CD4-positive, alpha-beta T cell treated with Interleukin-21 for 1 hour (primary cell): ENCODE data around the gene ADAMTS15.

Experiments
- DNase-seq: peaks from one replicate; pipeline ENCODE4 v3.0.0-alpha.2; 2020

ADAMTS15 gene

DNA sequence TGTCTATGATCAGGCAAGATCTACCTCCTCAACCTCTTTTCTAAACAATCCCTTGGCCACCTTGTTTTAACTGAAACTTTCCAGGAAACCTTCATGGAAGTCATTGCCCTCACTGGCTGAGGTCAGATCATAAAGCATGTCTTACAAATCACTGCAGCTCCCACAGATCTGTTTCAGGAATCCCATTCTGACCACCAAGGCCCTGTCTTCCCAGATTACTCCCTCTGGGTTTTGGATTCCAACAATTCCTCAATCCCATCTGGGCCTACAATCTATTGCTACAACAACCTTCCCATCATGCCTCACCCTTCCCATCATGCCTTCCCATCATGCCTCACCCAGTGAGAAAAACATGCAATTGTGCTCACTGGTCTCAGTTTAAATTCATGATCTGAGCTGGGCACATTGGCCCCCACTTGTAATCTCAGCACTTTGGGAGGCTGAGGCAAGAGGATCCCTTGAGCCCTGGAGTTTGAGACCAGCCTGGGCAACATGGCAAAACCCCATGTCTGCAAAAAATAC lies 15.9 kb downstream of the ADAMTS15 start:
- DNase-seq, result no peak

DNA sequence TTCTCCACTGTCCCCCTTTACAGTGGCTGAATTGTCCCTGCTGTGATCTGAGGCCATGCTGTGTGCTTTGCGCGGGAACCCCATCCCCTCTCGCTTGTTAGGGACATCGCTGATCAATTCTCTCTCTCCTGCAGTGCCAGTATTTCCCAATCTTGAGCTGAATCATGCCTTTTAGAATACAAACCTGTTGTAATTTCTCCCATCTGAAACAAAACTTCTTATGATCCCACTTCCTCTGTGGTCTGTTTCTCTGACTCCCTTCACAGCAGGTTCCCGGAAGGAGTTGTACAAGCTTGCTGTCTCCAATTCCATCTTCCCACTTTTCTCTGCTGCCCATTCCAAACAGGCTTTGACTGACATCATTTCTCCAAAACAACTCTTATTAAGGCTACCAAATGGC lies 16.8 kb downstream of the ADAMTS15 start:
- DNase-seq, result no peak

DNA sequence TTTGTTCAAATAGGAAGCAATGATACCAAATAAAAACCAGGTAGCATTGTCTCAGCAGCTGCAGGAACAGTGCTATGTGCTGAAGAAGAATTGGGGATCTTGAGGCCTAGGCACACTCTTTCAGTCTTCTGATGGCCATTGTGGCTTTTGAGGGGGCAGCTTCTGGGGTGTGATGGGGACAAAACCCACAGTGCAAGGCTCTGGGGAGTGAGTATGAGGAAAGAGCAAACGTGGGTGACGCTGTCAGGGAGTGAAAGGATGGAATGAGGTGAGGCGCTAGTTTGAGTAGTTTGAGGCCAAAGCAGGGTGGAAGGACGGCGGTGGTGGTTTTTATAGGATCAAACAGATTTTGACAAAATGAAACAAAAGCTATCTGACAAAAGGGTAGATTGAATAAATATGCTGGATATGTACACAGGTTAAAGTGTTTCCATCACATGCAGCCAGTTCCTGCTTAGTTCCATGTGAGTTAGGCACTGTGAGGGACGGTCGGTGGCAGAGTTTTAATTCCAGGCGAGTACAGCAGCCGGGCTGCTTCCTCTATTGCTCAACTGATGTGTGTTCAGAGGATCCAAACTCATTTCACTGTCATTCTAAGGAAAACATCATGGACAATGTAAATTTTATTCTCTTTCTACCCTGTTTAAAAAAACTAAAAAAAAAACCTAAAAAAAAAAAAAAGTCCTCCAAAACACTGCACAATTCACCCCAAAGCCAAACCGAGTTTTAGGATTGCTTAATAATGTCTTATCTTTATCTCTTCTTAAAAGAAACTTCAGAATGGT lies 18.9 kb downstream of the ADAMTS15 start:
- DNase-seq, result no peak

DNA sequence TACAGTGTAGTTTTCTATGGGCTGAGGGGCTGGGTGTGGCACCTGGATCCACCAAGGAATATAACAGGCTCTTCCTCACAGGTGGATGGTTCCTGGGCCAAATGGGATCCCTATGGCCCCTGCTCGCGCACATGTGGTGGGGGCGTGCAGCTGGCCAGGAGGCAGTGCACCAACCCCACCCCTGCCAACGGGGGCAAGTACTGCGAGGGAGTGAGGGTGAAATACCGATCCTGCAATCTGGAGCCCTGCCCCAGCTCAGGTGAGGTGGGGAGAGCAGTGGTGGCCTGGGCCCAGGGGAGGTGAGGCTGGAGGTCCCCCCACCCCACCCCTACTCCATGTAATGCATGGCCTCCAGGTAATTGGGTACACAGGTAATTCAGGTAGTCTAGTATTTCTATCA lies 20.7 kb downstream of the ADAMTS15 start:
- DNase-seq, result no peak

DNA sequence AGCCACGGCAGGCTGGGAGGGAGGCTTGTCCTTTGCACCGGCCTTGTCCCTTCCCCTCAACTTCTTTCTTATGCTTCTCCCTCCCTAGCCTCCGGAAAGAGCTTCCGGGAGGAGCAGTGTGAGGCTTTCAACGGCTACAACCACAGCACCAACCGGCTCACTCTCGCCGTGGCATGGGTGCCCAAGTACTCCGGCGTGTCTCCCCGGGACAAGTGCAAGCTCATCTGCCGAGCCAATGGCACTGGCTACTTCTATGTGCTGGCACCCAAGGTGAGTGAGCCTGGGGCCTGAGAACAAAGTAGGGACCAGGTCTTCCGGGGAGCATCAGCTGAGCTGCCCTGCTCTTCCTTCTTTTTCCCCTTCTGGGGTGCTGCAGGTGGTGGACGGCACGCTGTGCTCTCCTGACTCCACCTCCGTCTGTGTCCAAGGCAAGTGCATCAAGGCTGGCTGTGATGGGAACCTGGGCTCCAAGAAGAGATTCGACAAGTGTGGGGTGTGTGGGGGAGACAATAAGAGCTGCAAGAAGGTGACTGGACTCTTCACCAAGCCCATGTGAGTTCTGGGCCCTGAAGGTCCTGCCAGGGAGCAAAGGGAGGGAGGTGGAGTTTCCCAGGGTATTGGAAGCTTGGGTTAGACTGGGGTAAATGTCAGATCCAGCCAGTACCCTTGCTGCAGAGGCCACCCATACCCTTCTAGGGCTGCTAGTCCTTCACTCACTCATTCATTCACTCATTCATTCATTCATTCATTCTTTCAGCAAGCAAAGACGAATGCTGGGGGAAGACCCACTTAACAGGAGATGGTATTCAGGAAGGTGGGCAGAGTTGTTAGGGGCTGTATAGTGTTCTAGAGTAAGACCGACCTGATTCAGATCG lies 22.6 kb downstream of the ADAMTS15 start:
- no peak for DNase-seq

DNA sequence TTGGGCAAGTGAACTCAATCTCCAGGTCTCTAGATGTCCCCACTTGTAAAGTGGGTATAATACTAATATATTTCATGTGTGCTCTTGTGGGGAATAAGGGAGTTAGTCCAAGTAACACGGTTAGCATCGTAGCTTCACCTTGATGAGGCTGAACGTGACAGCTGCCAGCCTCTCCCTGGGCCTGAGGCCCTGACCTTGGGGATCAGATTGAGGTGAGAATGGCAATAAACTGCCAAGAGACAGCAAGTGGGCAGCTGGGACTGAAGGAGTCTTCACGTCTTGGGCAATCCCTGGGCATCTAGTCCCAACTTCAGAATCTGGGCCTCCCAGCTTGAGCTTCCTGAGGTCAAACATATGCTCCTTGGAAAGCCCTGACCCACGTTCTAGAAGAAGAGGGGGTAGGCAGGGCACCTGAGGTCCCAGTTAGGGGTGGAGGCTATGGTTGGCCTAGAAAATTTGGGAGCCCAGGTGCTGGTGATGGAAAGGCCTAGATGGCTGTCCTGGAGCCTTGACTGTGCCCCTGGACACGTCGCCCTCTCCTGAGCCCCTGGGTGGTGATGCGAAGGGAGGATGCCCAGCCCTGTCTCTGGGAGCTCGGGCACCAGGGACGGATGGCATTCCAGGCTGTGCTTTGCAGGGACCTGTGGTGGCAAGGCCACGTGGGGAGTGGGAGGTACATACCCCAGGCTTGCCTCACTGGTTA lies 23.4 kb downstream of the ADAMTS15 start:
- DNase-seq, result no peak

DNA sequence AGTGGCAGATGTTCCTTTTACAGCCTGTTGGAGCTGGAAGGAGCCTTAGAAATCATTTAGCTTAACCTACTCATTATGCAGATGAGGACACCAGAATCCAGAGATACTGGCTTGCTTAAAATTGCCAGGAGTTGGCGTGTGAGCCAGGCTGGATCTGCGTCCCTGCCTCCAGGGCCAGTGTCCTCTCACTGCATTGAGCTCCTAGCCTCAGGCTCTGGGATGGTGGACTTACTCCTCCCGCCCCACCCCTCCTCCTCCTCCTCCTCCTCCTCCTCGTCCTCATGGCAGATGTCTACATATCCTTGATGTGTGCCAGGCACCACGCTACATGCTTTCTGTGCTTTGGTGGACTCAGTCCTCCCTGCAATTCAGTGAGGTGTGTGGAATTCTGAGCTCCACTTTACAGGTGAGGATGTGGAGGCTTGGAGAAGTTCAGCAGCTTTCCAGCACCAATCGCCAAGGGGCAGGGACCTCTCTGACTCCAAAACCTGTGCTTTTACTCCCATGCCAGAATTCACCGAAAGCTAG lies 24.1 kb downstream of the ADAMTS15 start:
- no peak for DNase-seq

DNA sequence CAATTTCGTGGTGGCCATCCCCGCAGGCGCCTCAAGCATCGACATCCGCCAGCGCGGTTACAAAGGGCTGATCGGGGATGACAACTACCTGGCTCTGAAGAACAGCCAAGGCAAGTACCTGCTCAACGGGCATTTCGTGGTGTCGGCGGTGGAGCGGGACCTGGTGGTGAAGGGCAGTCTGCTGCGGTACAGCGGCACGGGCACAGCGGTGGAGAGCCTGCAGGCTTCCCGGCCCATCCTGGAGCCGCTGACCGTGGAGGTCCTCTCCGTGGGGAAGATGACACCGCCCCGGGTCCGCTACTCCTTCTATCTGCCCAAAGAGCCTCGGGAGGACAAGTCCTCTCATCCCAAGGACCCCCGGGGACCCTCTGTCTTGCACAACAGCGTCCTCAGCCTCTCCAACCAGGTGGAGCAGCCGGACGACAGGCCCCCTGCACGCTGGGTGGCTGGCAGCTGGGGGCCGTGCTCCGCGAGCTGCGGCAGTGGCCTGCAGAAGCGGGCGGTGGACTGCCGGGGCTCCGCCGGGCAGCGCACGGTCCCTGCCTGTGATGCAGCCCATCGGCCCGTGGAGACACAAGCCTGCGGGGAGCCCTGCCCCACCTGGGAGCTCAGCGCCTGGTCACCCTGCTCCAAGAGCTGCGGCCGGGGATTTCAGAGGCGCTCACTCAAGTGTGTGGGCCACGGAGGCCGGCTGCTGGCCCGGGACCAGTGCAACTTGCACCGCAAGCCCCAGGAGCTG lies 24.8 kb downstream of the ADAMTS15 start:
- DNase-seq, result no peak

DNA sequence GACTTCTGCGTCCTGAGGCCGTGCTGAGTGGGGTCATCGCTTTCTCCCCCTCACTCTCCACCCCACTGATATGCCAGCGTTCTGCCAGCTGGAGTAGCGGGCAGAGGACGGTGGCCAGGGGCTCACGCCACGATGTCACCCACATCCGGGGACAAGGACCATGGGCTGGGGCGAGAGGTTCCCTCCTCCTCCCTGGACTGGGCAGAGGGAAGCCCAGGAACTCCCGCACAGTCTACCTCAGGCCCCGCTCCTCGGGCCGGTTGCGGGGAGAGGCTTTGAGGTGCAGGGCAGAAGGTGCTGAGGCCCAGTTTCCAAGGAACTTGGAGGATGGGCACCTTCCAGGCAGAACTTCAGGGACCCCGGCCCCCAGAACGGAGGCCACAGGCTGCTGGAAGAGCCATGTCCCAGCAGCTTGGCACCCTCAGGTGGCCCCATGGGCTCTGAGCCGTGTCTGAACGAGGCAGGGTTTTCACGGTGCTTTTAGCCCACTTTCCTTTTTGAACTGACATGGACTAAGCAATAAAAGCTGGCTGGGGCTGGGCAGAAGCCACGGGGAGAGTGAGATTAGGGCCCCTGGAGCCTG lies 25.4 kb downstream of the ADAMTS15 start:
- no peak for DNase-seq

DNA sequence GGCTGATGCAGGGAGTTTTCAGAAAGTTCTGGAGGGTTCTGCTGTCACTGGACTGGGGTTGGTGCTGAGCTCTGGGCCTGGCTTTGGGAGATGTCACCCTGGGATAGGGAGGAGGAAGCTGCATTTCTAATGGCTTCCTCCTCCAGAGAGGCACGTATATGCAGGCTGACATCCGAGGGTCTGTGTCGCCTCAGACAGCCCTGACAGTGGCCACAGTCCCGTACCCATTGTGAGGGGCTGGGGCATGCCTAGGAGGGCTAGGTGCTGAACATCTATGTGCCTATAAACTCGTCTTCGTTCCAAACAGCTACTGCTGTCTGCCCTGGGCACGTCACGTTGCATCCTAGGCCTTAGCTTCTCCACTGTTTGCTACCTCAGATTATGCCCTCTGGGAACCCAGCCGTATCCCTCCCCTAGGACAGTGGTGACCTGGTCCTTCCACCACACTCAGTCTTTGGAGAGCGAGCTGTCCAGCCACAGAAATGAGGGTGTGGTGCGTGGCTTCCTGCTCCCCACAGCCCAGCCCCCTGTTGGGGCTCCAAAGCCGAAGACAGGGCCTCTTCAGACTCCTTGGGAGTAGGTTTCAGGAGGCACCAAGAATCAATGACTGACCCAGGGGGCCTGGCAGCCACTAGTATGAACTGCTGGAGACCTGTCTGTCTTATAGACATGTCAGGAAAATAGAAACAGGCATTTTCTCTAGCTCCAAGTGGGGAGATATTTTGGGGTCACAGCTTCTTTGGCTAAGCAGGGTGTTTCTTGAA lies 26.4 kb downstream of the ADAMTS15 start:
- DNase-seq, result no peak

DNA sequence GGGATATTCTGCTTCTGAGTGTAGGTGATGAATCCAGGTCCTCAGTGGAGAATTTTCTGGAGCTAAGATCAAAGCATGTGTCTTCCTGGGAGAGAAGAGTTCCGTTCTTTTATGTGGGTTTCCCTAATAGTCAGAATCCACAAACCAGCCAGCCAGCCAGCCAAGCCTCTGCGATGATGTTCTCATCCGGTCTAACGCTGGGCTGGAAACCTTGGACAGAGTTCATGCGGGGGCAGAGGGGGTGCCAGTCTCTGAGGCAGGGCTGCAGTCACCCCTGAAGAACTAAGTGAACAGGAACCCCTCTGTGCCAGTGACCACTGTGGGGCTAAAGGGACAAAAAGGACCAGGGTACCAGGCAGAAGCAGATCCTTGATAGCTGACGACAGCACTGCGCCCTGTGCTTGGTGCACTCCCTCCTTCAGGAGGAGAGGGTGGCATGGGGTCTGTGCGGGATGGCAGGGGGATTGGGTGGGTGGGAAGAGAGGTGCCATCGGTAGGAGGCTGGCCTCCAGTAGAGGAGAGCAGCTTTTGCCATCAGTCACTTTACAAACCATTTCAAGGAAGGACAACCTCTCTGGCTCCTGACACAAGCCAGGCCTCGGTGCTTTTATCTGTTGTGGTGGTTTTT lies 27.1 kb downstream of the ADAMTS15 start:
- no peak for DNase-seq

DNA sequence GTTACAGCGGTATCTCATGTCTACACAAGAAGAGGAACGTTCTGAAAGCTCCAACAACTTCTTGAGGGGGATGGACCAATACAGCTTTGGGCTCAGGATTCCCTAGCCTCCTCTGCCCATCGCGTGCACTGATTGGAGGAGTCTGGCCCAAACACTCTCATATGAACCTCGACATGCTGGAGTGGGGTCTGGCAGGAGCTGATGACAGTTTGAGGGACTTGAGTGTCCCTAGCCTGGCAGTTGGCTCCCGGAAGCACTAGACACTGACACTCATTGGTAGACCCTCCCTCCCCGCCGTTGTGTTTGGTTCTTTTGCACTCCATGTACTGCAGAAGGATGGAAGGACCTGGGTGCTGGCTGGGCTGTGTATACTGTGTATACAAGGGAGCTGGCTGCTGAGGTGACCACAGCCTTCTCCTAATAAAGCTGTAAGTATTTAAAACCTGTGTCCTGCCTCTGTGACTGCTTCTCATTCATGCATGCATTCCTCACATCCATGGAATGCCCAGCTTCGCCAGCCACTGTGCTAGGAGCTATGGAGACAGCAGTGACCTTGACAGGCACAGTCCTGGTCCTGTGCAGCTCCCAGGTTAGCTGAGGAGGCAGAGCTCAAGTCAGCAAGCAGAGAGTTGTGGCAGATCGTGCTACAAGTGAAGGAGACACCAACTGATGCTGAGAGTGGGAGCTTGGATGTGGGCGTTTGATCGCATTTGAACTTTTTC lies 27.9 kb downstream of the ADAMTS15 start:
- no peak for DNase-seq

DNA sequence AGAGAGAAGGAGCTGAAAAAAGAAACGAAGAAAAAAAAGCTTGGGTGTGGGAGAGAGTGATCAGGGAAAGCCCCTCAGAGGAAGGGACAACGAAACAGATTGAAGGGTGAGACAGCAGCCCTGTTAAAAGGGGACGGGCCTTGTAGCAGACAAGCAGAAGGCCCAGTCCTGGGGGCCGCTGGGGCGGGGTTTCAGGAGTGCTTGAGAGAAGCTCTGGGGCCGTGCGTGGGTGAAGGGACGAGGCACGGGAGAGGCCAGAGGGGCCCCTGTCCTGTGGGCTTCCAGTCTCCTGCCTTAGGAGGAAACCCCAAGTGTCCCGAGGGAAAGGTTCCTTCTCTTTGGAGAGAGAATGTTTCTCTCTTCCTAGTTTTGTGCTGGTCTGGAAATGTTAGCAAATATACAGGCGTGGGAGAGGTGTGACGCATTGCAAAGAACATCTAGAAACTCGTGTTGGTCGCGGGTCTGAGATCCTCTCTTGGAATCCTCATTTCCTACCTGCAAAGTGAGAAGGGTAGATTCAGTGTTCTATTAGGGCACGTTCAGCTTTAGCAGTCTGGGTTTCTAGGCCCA lies 28.6 kb downstream of the ADAMTS15 start:
- DNase-seq, result no peak

DNA sequence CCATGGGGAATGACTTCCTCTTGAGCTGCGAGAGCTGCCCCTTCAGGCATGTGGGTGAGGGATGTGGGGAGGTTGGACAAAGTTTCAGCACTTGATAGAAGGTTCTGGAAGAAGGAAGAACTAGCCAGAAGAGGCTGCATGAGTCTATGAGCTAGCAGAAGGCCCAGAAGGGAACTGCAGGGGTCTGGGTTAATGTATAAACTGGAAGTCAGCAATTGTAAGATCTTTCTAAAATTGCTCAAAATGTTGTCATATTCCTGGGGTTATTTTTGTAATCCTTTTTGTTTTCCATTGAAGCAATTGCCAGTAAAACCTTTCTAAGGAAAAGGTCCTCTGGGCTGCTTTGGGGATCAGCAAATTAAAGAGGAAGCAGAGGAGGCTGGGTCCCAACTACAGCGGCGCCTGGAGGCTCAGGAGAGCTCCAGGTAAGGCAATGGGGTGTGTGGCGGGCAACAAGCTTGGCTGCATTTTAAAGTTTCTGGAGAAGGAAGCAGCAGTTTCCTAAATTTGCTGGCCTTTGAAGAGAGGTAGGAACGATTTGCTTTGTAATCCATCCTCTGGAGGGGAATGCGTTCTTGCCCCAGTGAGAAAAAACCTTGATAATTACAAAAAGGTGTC lies 29.2 kb downstream of the ADAMTS15 start:
- DNase-seq, result no peak

DNA sequence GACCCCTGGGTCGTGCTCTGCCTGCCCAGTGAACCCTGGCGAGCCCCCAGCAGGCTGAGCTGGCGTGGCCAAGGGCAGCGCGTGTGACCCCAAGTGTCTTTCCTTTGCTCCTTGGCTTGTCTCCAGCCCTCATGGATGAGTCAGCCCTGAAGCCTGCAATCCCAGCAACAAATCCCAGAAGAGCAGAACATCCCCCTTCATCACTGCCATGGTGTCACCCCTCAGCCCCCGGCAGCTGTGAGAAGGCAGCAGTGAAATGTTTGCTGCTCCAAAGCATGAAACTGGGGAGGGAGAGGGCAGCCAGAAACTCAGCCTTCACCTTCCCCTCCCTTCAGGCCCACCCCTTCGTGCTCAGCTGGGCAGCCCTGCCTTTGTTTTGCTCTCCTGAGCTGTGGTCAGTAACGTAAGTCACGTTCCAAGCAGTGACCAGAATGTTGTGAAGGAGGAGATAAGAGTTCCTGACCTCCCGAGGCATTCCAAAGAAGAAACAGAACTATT lies 29.8 kb downstream of the ADAMTS15 start:
- no peak for DNase-seq

DNA sequence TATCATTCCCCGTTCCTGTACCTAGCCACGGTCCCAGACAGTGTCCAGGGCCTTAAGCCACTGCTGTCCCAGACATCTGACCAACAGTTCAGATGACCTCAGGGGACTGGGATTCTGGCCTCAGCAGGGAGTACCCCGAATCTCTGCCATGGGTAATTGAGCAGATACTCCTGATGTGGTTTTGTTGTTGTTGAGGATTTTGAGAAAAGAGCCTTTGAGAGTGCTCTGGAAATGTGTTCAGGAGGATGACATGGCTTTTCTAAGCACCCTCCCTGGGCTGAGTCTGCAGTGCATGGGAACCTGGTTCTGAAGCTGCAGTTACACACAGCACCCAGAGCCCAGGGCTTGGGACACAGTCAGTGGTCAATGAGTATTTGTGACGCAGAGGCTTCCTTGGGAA lies 30.4 kb downstream of the ADAMTS15 start:
- no peak for DNase-seq

DNA sequence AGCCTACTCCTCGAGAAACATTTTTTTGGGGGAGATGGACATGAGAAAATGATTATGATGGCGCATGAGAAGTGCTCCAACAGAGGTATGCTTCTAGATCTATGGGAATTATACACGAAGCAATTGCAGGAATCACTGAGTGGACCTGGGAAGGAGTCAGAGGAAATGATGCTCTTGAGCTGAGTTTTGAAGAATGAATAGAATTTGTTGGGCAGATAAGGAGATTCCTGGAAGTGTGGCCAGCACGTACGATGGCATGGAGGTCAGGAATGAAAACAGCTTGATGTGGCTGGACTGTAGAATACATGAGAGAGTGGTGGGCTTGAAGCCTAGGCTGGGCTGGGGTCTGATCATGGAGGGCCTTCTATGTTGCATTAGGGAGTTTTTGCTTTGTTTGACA lies 31.7 kb downstream of the ADAMTS15 start:
- DNase-seq, result no peak

DNA sequence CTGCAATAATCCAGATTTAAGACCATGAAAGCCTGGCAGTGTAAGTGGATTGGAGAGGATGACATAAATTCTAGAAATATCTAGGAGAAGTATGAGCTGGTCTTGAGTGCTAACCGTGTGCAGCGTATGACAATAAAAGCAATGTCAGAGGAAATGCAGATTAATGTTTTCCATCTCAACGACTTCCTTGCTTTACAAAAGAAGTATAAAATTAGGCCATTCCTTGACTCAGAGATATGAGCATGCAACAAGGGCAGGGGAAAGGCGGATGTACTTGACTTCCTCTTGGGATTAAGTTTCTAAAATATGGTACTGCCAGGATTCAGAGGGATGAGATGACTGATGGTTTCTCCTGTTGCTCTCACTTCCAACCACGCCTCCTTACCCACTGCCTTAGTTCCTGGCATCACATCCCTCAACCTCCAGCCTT lies 32.3 kb downstream of the ADAMTS15 start:
- no peak for DNase-seq

DNA sequence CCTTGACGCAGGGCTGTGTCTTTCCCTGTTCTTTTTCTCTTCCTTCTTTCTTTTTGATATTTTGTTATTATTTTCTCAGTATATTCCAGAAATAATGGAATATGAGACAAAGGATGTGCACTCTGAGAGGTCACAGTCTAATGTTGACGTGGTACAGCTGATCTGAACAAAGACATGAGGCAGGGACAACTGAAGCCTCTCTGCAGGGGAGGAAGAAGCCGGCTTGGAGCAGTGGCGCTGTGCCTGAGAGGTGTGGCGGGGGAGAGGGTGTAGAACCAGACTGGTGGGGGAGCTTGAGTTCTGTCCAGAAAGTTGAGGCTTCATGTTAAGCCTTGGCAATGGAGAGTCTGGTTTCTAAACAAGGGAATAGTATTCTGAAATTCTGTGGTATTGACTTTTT lies 34.7 kb downstream of the ADAMTS15 start:
- DNase-seq, result no peak
